ENCODE results near the gene DLGAP1. TPM values are rescaled to one million over a fixed set of nuclear protein-coding genes. Genes with fewer than 3 reads are reported as not detected.

DLGAP1 gene
- total and polyA plus RNA-seq, 2 of the 4 experiments (the other 2 are of a cell fraction), result under 0.01 to 0.09 TPM

- H3K4me1 ChIP-seq (ENCODE audit: control insufficient read depth, insufficient read depth, low read length), result no peaks in the 10 kb centered on the region
- H3K14ac ChIP-seq (replicated peaks; ENCODE audit: low read depth, low read length), result no peak overlapping the region
- no peak overlapping the region for H2AK9ac ChIP-seq (replicated peaks; ENCODE audit: low read depth, low read length, poor library complexity)
- in situ Hi-C loops (cut with MboI; ENCODE audit: low sequenced_read_pairs), result no loop called here
- no peaks in the 10 kb centered on the region for H3K27me3 ChIP-seq (ENCODE audit: control insufficient read depth, insufficient read depth, low read length)
- no peaks in the 10 kb centered on the region for H3K79me1 ChIP-seq (ENCODE audit: low read depth in 1 of 2, low read length in 2 of 2)
- no peak for DNase-seq
- POLR2A ChIA-PET (ENCODE audit: unreplicated experiment), result no interaction called here
- intact Hi-C loops (cut with micrococcal nuclease), result no loop called here
- no peak overlapping the region for H3K9ac ChIP-seq (ENCODE audit: low read depth, low read length)
- H4K5ac ChIP-seq (ENCODE audit: low read depth, low read length), result no peak overlapping the region
- H3K56ac ChIP-seq (ENCODE audit: extremely low read depth, insufficient read depth, low read length), result no peak overlapping the region
- dilution Hi-C loops (cut with HindIII; ENCODE audit: low sequenced_read_pairs, unreplicated experiment), result no loop called here
- H3K23ac ChIP-seq (ENCODE audit: low read depth, low read length), result no peak overlapping the region
- H3K4me3 ChIP-seq (ENCODE audit: insufficient read depth, low read depth, low read length), result no peak overlapping the region
- H2BK120ac ChIP-seq (ENCODE audit: low read depth, low read length), result no peak overlapping the region
- H4K8ac ChIP-seq (ENCODE audit: low read depth in 2 of 2, low read length in 2 of 2), result no peak overlapping the region
- no peak for ATAC-seq (ENCODE audit: low read depth)
- no peak overlapping the region for H2BK20ac ChIP-seq (ENCODE audit: low read depth, low read length)
- H4K20me1 ChIP-seq (ENCODE audit: insufficient read depth, low read length), result no peaks in the 10 kb centered on the region
- no peaks in the 10 kb centered on the region for H3K36me3 ChIP-seq (ENCODE audit: control insufficient read depth, insufficient read depth, low read length)
- no peak overlapping the region for H3K4ac ChIP-seq (ENCODE audit: low read depth, low read length)
- H3K9me1 ChIP-seq (ENCODE audit: insufficient read depth, low read length), result no peaks in the 10 kb centered on the region
- H4K91ac ChIP-seq (ENCODE audit: insufficient read depth, low read depth, low read length), result no peak overlapping the region
- no peak overlapping the region for H2BK5ac ChIP-seq (ENCODE audit: low read depth, low read length, poor library complexity, severe bottlenecking)
- H3K18ac ChIP-seq (ENCODE audit: low read depth, low read length), result no peak overlapping the region
- H3K9me3 ChIP-seq (ENCODE audit: control insufficient read depth, insufficient read depth, low read length), result peaks cover 4% of the 10 kb centered on the region; the same call in 1 of the 2 replicates
- CTCF ChIA-PET, result no interaction called here
- H3K27ac ChIP-seq (ENCODE audit: insufficient read depth, low read length), result no peak overlapping the region
- H2AFZ ChIP-seq (replicated peaks; ENCODE audit: low read length, poor library complexity), result no peak overlapping the region
- TF ChIP-seq RFX5 (IDR thresholded peaks at IDR 0.05; ENCODE audit: low read depth, low read length), result no peak
- no peak for TF ChIP-seq CEBPB (IDR thresholded peaks at IDR 0.05; ENCODE audit: low read depth, low read length)
- no peak for TF ChIP-seq RAD21 (IDR thresholded peaks at IDR 0.05; ENCODE audit: low read length)
- TF ChIP-seq BHLHE40 (IDR thresholded peaks at IDR 0.05; ENCODE audit: low read depth, low read length), result no peak
- TF ChIP-seq POLR2A (IDR thresholded peaks at IDR 0.05; ENCODE audit: low read depth, low read length), result no peak
- TF ChIP-seq FOS (IDR thresholded peaks at IDR 0.05; ENCODE audit: low read depth, low read length), result no peak
- TF ChIP-seq MAZ (IDR thresholded peaks at IDR 0.05; ENCODE audit: borderline replicate concordance, low read depth, low read length), result no peak
- TF ChIP-seq SMC3 (IDR thresholded peaks at IDR 0.05; ENCODE audit: low read depth, low read length), result no peak
- TF ChIP-seq RCOR1 (IDR thresholded peaks at IDR 0.05; ENCODE audit: insufficient replicate concordance, low read length), result no peak
- TF ChIP-seq NFE2L2 (IDR thresholded peaks at IDR 0.05; ENCODE audit: low read depth, low read length), result no peak
- TF ChIP-seq MAFK (IDR thresholded peaks at IDR 0.05; ENCODE audit: low read depth, low read length), result no peak
- TF ChIP-seq, protein P1, sequence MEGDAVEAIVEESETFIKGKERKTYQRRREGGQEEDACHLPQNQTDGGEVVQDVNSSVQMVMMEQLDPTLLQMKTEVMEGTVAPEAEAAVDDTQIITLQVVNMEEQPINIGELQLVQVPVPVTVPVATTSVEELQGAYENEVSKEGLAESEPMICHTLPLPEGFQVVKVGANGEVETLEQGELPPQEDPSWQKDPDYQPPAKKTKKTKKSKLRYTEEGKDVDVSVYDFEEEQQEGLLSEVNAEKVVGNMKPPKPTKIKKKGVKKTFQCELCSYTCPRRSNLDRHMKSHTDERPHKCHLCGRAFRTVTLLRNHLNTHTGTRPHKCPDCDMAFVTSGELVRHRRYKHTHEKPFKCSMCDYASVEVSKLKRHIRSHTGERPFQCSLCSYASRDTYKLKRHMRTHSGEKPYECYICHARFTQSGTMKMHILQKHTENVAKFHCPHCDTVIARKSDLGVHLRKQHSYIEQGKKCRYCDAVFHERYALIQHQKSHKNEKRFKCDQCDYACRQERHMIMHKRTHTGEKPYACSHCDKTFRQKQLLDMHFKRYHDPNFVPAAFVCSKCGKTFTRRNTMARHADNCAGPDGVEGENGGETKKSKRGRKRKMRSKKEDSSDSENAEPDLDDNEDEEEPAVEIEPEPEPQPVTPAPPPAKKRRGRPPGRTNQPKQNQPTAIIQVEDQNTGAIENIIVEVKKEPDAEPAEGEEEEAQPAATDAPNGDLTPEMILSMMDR (conservative IDR thresholded peaks at IDR 0.05; ENCODE audit: low read depth, low read length), result no peak
- TF ChIP-seq, protein P2, sequence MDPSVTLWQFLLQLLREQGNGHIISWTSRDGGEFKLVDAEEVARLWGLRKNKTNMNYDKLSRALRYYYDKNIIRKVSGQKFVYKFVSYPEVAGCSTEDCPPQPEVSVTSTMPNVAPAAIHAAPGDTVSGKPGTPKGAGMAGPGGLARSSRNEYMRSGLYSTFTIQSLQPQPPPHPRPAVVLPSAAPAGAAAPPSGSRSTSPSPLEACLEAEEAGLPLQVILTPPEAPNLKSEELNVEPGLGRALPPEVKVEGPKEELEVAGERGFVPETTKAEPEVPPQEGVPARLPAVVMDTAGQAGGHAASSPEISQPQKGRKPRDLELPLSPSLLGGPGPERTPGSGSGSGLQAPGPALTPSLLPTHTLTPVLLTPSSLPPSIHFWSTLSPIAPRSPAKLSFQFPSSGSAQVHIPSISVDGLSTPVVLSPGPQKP (IDR thresholded peaks at IDR 0.05; ENCODE audit: borderline replicate concordance, low read depth, low read length), result no peak
- TF ChIP-seq, protein P3, sequence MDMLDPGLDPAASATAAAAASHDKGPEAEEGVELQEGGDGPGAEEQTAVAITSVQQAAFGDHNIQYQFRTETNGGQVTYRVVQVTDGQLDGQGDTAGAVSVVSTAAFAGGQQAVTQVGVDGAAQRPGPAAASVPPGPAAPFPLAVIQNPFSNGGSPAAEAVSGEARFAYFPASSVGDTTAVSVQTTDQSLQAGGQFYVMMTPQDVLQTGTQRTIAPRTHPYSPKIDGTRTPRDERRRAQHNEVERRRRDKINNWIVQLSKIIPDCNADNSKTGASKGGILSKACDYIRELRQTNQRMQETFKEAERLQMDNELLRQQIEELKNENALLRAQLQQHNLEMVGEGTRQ (IDR thresholded peaks at IDR 0.05; ENCODE audit: low read depth, low read length), result no peak
- no peak overlapping the region for H2AK5ac ChIP-seq (ENCODE audit: low read depth, low read length)
- H2BK15ac ChIP-seq (ENCODE audit: low read depth, low read length), result no peak overlapping the region
- H3K4me2 ChIP-seq (ENCODE audit: low read depth, low read length), result no peak overlapping the region
- no CpG with 5 or more reads among the region's 4 CpGs for WGBS, 2 experiments (ENCODE audit: extremely low coverage in 2 of 2, insufficient read length in 1 of 2)
- BruUV-seq (replicated peaks), result no TSS peak
Observed at GRCh38 chr18:4445902-4446301, 9.2 kb downstream of the DLGAP1 start.
